Measurements from ENCODE around the gene TRIM38.

DNA sequence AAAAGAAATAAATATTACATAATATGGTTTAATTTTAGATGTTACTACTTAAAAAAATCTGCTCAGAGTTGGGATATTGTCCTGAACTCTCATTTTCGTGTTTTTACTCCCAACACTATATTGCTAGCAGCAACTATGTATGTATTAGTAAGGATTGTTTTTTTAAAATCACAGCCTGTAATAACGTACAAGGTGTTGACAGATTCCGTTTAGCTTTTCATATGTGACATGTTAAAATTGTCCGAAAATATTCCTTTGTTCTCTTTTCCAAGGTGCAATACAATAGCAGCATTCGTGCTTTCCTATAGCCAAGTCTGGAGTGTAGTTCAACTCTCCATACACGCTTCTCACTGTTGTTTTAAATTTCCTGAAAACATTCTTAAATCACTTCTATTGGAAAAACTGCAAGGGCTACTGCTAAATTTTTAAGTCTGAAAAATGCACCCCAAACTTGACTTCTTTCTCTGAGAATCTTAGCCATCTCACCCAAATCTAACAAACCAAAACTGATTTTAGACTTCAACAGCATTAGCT lies 65.7 kb downstream of the TRIM38 start:
- TF ChIP-seq, protein P1, sequence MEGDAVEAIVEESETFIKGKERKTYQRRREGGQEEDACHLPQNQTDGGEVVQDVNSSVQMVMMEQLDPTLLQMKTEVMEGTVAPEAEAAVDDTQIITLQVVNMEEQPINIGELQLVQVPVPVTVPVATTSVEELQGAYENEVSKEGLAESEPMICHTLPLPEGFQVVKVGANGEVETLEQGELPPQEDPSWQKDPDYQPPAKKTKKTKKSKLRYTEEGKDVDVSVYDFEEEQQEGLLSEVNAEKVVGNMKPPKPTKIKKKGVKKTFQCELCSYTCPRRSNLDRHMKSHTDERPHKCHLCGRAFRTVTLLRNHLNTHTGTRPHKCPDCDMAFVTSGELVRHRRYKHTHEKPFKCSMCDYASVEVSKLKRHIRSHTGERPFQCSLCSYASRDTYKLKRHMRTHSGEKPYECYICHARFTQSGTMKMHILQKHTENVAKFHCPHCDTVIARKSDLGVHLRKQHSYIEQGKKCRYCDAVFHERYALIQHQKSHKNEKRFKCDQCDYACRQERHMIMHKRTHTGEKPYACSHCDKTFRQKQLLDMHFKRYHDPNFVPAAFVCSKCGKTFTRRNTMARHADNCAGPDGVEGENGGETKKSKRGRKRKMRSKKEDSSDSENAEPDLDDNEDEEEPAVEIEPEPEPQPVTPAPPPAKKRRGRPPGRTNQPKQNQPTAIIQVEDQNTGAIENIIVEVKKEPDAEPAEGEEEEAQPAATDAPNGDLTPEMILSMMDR (IDR thresholded peaks at IDR 0.05; ENCODE audit: poor library complexity): no peak
- no peak for TF ChIP-seq EZH2phosphoT487 (IDR thresholded peaks at IDR 0.05; ENCODE audit: low read depth, severe bottlenecking, unreplicated experiment)
